Gastroesophageal sphincter (tissue), 4 donors: ENCODE results near the gene TSHZ2. TPM values are rescaled to one million over a fixed set of nuclear protein-coding genes. Genes with fewer than 3 reads are reported as not detected.

Experiments used
- ATAC-seq: fragments of 150-250 bp; one replicate; pipeline ENCODE4 v1.9.1; 2016; ENCODE audit warnings: mild to moderate bottlenecking, moderate library complexity
- H3K27ac ChIP-seq, 4 donors: fragments of 200-600 bp; sonication (generic) in 3 of 4; 1 replicate in 3 of 4; 2 replicates in 1 of 4; pipeline ENCODE4 v1.5.1; 2016 to 2019
- H3K27me3 ChIP-seq: fragments of 200-600 bp; sonication (generic); one replicate; pipeline ENCODE4 v1.5.1; 2019
- H3K36me3 ChIP-seq, 2 donors: fragments of 200-600 bp; sonication (generic); one replicate each; pipeline ENCODE4 v1.5.1; 2019; ENCODE audit warnings: control low read depth in 1 of 2
- H3K4me1 ChIP-seq, 3 donors: fragments of 200-600 bp; sonication (generic); 1 replicate in 2 of 3; 2 replicates in 1 of 3; pipeline ENCODE4 v1.5.1; 2016 to 2019; ENCODE audit warnings: control low read depth in 2 of 3
- H3K4me3 ChIP-seq, 2 donors: fragments of 200-600 bp; sonication (generic); one replicate each; pipeline ENCODE4 v1.5.1; 2019; ENCODE audit warnings: mild to moderate bottlenecking in 1 of 2, moderate library complexity in 1 of 2
- H3K9me3 ChIP-seq, 3 donors: fragments of 200-600 bp; sonication (generic); one replicate each; pipeline ENCODE4 v1.5.1; 2017 to 2019; ENCODE audit warnings: control low read depth in 2 of 3
- EP300 ChIP-seq: sonication (generic); formaldehyde crosslinking; IDR thresholded peaks from one replicate; pipeline ENCODE4 v1.6.1; 2017; ENCODE audit warnings: antibody characterized with exemption, mild to moderate bottlenecking
- POLR2A ChIP-seq, 2 donors: fragments of 450-650 bp; IDR thresholded peaks; one replicate each; pipeline ENCODE4 v1.6.1; 2017; ENCODE audit warnings: antibody characterized with exemption in 2 of 2, mild to moderate bottlenecking in 2 of 2, moderate library complexity in 1 of 2
- POLR2AphosphoS5 ChIP-seq: sonication (generic); formaldehyde crosslinking; IDR thresholded peaks from one replicate; pipeline ENCODE4 v1.6.1; 2017; ENCODE audit warnings: antibody characterized with exemption
- WGBS, 2 donors: methylation state at CpG; one replicate each; pipeline ENCODE4 v1.1.5; 2018; ENCODE audit warnings: low coverage in 1 of 2; 5-methylcytosine and 5-hydroxymethylcytosine counted together
- total RNA-seq, 4 donors: library from RNA; depleted of rRNA; stranded (reverse); fragments of >200 nt; gene quantifications; one replicate each; pipeline ENCODE4 v1.1.0, GENCODE V29; 2016
- TF ChIP-seq, protein P1 (sequence below), 4 experiments: fragments of 200-600 bp in 2 of 4; fragments of 450-650 bp in 2 of 4; sonication (generic) in 1 of 4; IDR thresholded peaks; one replicate each; pipeline ENCODE4 v1.5.1; 2017 to 2019; ENCODE audit warnings: antibody characterized with exemption in 4 of 4, mild to moderate bottlenecking in 2 of 4, moderate library complexity in 2 of 4

The TSHZ2 gene
- total RNA-seq, 4 donors from 2014 or later = 9.9 to 21.3 (median 12.2) TPM

DNA sequence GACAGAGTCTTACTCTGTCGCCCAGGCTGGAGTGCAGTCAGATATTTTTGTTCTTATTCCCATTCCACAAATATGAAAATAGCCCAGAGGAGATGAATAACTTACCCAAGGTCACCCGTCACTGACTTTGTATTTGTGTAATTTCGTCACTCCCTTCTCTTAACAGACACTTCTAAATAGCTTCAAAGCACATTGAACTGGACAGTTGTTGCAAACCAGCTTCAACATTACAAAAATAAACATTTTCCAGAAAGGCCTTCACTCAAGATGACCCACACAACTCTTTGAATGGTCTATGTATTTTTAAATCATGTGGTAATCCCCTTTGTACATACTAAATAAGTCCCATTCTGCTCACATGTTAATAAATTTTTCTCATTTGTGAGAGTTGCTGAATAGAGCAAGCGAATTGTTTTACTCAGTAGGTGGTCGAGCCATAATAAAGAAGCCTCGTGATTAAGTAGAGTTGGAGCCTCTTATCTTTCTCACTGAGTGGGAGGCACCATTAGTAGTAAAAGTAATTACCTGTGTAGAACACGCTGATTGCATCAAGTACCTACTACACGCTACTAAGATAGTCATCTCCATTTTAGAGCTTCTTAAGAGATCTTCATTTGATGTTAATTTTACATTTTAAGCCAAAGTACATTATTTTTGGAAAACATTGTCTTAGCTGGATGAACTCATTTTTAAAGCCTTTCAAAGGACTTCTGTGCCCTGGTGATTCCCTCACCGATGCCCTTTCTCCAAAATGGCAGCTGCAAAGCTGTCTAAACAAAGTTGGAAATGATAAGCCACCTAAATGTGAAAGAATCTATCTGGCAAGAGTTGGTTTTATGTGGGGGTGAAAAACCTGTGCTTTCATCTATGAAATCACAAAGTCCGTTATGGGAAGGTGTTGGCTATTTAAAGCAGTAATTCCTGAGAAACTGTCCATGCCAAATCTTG lies 110.0 kb downstream of the TSHZ2 start:
- no peak for ATAC-seq
- TF ChIP-seq EP300 = no peak
- TF ChIP-seq, protein P1, sequence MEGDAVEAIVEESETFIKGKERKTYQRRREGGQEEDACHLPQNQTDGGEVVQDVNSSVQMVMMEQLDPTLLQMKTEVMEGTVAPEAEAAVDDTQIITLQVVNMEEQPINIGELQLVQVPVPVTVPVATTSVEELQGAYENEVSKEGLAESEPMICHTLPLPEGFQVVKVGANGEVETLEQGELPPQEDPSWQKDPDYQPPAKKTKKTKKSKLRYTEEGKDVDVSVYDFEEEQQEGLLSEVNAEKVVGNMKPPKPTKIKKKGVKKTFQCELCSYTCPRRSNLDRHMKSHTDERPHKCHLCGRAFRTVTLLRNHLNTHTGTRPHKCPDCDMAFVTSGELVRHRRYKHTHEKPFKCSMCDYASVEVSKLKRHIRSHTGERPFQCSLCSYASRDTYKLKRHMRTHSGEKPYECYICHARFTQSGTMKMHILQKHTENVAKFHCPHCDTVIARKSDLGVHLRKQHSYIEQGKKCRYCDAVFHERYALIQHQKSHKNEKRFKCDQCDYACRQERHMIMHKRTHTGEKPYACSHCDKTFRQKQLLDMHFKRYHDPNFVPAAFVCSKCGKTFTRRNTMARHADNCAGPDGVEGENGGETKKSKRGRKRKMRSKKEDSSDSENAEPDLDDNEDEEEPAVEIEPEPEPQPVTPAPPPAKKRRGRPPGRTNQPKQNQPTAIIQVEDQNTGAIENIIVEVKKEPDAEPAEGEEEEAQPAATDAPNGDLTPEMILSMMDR (IDR thresholded peaks at IDR 0.05) = no peak
- H3K36me3 ChIP-seq = no peaks in the 10 kb centered on the region
- 78 to 79% methylated on average over 8 to 10 of the region's 10 CpGs for WGBS, 2 donors
- H3K4me1 ChIP-seq = peaks cover 0 to 10% (median 6%) of the 10 kb centered on the region in 3 donors
- no peak overlapping the region for H3K4me3 ChIP-seq
- no peaks in the 10 kb centered on the region for H3K9me3 ChIP-seq
- H3K27me3 ChIP-seq = no peaks in the 10 kb centered on the region
- H3K27ac ChIP-seq = peak overlapping the region in 1 of 4 donors; percentile 12

DNA sequence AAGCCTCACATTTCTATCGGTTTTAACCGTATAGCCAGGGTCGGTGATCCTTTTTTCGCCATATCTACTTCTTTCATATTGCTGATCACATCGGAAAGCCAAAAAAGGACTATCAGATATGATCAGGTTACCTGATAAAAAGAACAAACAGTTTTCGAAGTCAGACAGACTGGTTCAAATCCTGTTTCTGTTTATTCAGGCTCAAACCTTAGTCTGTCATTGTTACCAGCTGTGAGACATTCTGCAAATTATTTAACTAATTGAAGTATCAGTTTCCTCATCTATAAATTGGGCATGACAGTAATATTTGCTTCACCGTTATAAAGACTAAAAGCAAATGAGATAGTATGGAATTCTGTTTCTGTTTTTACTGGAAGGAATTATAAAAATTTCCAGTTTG lies 111.3 kb downstream of the TSHZ2 start:
- Histone ChIP-seq H3K4me1 (peaks cover 0 to 10% (median 6%) of the 10 kb centered on the region in 3 donors), H3K36me3 (no peaks in the 10 kb centered on the region), H3K27me3 (no peaks in the 10 kb centered on the region), H3K4me3 (no peak overlapping the region), H3K27ac (no peak overlapping the region), H3K9me3 (no peaks in the 10 kb centered on the region)
- no peak for TF ChIP-seq POLR2AphosphoS5
- TF ChIP-seq, protein P1 (IDR thresholded peaks at IDR 0.05) = no peak
- no peak for TF ChIP-seq POLR2A (IDR thresholded peaks at IDR 0.05)
- TF ChIP-seq EP300 = no peak
- WGBS, 2 donors = 93 to 95% methylated on average over 7 of the region's 7 CpGs
- ATAC-seq = no peak

DNA sequence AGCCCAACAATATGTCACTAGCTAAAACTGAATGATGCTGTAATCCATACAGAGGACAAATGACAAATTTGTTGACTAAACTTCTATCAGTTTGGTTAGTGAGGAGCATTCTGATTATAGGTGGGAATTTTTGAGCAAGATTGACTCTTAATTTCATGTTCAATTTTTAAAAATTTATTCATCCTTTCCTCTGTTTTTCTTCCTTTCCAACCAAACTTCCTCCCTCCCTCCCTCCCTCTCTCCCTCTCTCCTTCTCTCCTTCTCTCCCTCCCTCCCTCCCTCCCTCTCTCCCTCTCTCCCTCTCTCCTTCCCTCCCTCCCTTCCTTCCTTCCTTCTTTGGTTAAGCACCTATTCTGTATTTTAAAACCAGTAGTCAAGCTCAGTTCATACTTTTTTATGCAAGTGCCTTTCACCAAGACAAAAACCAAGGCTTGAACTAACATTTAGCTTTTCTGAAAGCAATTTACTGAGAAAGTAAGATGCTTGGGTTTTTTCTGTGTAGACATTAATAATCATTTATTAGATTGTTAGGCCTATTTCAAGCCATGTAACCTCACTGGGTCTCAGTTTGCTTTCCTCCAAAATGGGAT lies 112.3 kb downstream of the TSHZ2 start:
- no peak for ATAC-seq
- no peaks in the 10 kb centered on the region for H3K9me3 ChIP-seq
- H3K27ac ChIP-seq = no peak overlapping the region
- no peaks in the 10 kb centered on the region for H3K36me3 ChIP-seq
- TF ChIP-seq, protein P1 (IDR thresholded peaks at IDR 0.05) = no peak
- TF ChIP-seq POLR2A (IDR thresholded peaks at IDR 0.05) (no peak), POLR2AphosphoS5 (no peak)
- no peak overlapping the region for H3K4me3 ChIP-seq
- no peaks in the 10 kb centered on the region for H3K27me3 ChIP-seq
- H3K4me1 ChIP-seq = peaks cover 0 to 2% (median 1%) of the 10 kb centered on the region in 3 donors

DNA sequence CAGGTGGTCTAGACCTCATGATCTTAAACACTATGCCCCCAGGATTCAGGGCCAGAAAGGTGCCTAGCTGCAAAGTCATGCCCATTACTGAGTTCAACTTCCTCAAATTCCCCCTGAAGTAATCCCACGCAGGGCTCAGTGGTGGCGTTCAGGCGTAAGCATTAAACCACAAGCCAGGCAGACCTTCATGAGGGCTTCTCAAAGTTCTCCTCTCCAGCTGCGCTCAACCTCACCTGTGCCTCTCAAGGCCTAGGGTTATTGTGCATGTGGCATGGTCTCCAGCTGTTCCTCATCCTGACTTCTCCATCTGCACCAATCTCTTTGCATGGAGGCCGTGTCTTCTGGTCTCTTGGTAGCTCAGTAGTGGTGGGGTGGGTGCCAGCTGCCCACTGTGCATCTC lies 113.6 kb downstream of the TSHZ2 start:
- no peaks in the 10 kb centered on the region for H3K27me3 ChIP-seq
- peaks cover 0 to 2% (median 0%) of the 10 kb centered on the region in 3 donors for H3K4me1 ChIP-seq
- TF ChIP-seq POLR2AphosphoS5 = no peak
- TF ChIP-seq, protein P1 (IDR thresholded peaks at IDR 0.05) = no peak
- no peak for TF ChIP-seq EP300
- no peak for TF ChIP-seq POLR2A (IDR thresholded peaks at IDR 0.05)
- WGBS, 2 donors = 80 to 90% methylated on average over 1 to 4 of the region's 5 CpGs
- no peak for ATAC-seq
- no peak overlapping the region for H3K27ac ChIP-seq
- H3K9me3 ChIP-seq = no peaks in the 10 kb centered on the region
- no peak overlapping the region for H3K4me3 ChIP-seq
- no peaks in the 10 kb centered on the region for H3K36me3 ChIP-seq
